Cardiac muscle cell (in vitro differentiated cells and primary cell): Measurements from ENCODE around the gene TRIM31. TPM values are rescaled to one million over a fixed set of nuclear protein-coding genes. Genes with fewer than 3 reads are reported as not detected.

Experiments used
- DNase-seq, 2 donors: peaks; one replicate each; pipeline versions ENCODE4 v3.0.0 to v3.0.0-alpha.2; 2010 to 2017; ENCODE audit warnings: low read depth in 1 of 2, low spot score in 1 of 2
- H3K27ac ChIP-seq: fragments of 200-600 bp; sonication (generic); 2 replicates; pipeline ENCODE4 v1.5.1; 2016
- H3K27me3 ChIP-seq: fragments of 200-600 bp; sonication (generic); 2 replicates; pipeline ENCODE4 v1.6.0; 2016; ENCODE audit warnings: control low read depth
- H3K36me3 ChIP-seq: fragments of 200-600 bp; sonication (generic); 2 replicates; pipeline ENCODE4 v1.5.1; 2016; ENCODE audit warnings: control low read depth
- H3K4me1 ChIP-seq: fragments of 200-600 bp; sonication (generic); 2 replicates; pipeline ENCODE4 v1.8.1; 2017; ENCODE audit warnings: low read depth, mild to moderate bottlenecking, mixed run types
- H3K4me3 ChIP-seq: fragments of 200-600 bp; sonication (generic); 2 replicates; pipeline ENCODE4 v1.5.1; 2016; ENCODE audit warnings: mild to moderate bottlenecking
- H3K9me3 ChIP-seq: fragments of 200-600 bp; sonication (generic); 2 replicates; pipeline ENCODE4 v1.5.1; 2017; ENCODE audit warnings: low read depth, mild to moderate bottlenecking, control low read depth
- CTCF ChIP-seq: IDR thresholded peaks from 2 replicates; pipeline ENCODE4 v1.5.1; 2012; ENCODE audit warnings: low read depth, mild to moderate bottlenecking, low read length
- polyA plus RNA-seq: library from polyadenylated mRNA; unstranded; fragments of >200 nt; fragmentation: Nextera tagmentation; extraction: Ambion mirVana; gene quantifications from 2 replicates; pipeline ENCODE4 v1.2.1, GENCODE V29; 2016
- total RNA-seq: library from RNA; depleted of rRNA; stranded (reverse); fragments of >200 nt; gene quantifications from 2 replicates; pipeline ENCODE4 v1.2.3, GENCODE V29; 2016

TRIM31 gene
- total and polyA plus RNA-seq, 2 experiments from 2014 or later: not detected

GRCh38 chr6:30092852-30093543 is 19.9 kb downstream of the TRIM31 start:
- no peak for DNase-seq
- peaks cover 75% of the 10 kb centered on the region for H3K27me3 ChIP-seq
- H3K4me1 ChIP-seq: no peaks in the 10 kb centered on the region
- H3K4me3 ChIP-seq: no peak overlapping the region
- H3K36me3 ChIP-seq: no peaks in the 10 kb centered on the region
- no peaks in the 10 kb centered on the region for H3K9me3 ChIP-seq
- H3K27ac ChIP-seq: no peak overlapping the region
- TF ChIP-seq CTCF: no peak

- TF ChIP-seq CTCF: no peak
- Histone ChIP-seq H3K27me3 (peaks cover 62% of the 10 kb centered on the region), H3K4me1 (no peaks in the 10 kb centered on the region), H3K27ac (no peak overlapping the region), H3K4me3 (no peak overlapping the region), H3K36me3 (no peaks in the 10 kb centered on the region), H3K9me3 (no peaks in the 10 kb centered on the region)
- DNase-seq: peak in 1 of 2 donors; percentile 64
These were observed 21.1 kb downstream of the TRIM31 start for GRCh38 chr6:30091577-30092381.

- H3K4me1 ChIP-seq: no peaks in the 10 kb centered on the region
- TF ChIP-seq CTCF: no peak
These were observed 25.0 kb downstream of the TRIM31 start for GRCh38 chr6:30087876-30088275.

GRCh38 chr6:30077218-30077617 is 35.7 kb downstream of the TRIM31 start:
- no peak overlapping the region for H3K27ac ChIP-seq
- peaks cover 81% of the 10 kb centered on the region for H3K27me3 ChIP-seq
- no peak overlapping the region for H3K4me3 ChIP-seq

More at GRCh38 chr6:30087876-30088275, 25.0 kb downstream of the TRIM31 start:
- H3K27me3 ChIP-seq: peaks cover 25% of the 10 kb centered on the region
- no peaks in the 10 kb centered on the region for H3K9me3 ChIP-seq
- no peaks in the 10 kb centered on the region for H3K36me3 ChIP-seq
- H3K4me3 ChIP-seq: no peak overlapping the region
- no peak for DNase-seq
- no peak overlapping the region for H3K27ac ChIP-seq

More at GRCh38 chr6:30077218-30077617, 35.7 kb downstream of the TRIM31 start:
- no peak for DNase-seq
- Histone ChIP-seq H3K9me3 (no peaks in the 10 kb centered on the region), H3K4me1 (no peaks in the 10 kb centered on the region), H3K36me3 (no peaks in the 10 kb centered on the region)
- TF ChIP-seq CTCF: no peak
